CD1c-positive myeloid dendritic cell (primary cell): Measurements from ENCODE around the gene XRCC4.

Experiments used
- DNase-seq: peaks from one replicate; pipeline ENCODE4 v3.0.0-alpha.2; 2016; ENCODE audit errors: extremely low spot score

XRCC4 gene

GRCh38 chr5:83277154-83277553 lies 199.8 kb downstream of the XRCC4 start:
- no peak for DNase-seq

DNA sequence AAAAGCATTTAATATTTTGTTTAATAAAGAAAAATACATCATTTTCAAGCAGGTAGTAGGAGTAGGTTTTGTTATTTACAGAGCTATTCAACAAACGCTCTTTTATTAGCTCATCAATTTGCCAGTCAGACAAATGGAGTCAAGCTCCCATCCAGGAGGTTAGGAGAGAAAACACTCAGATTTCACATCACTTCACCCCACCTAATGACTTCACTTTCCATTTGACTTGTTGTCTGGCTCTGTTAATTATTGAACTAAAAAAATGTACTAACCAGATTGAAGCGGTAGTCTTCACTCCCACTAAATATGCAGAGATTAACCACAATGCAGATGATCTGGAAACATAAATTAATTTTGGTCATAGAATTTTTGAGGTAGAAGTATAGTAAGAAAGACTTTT lies 200.6 kb downstream of the XRCC4 start:
- DNase-seq: no peak

DNA sequence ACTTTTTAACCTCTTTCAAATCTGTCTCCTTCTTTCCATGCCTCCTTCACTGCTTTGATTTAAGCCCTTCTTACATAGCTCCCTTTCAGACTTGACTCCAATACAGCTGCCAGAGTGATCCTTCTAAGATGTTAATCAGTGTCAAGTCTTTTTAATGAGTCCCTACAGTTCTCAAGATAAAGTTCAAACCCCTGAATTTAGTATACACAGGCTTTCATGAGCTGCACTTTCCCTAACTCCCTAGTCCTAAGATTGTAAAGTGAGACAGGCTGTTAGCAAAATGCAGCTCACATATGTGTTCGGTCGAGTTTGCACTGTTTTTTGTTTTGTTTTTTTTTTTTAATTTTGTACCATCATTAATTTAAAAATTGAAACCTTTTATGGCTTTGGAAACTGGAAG lies 203.8 kb downstream of the XRCC4 start:
- no peak for DNase-seq

- DNase-seq: no peak
Measured at GRCh38 chr5:83281658-83282057, 204.3 kb downstream of the XRCC4 start.

- DNase-seq: no peak
Measured at GRCh38 chr5:83283761-83284160, 206.4 kb downstream of the XRCC4 start.

DNA sequence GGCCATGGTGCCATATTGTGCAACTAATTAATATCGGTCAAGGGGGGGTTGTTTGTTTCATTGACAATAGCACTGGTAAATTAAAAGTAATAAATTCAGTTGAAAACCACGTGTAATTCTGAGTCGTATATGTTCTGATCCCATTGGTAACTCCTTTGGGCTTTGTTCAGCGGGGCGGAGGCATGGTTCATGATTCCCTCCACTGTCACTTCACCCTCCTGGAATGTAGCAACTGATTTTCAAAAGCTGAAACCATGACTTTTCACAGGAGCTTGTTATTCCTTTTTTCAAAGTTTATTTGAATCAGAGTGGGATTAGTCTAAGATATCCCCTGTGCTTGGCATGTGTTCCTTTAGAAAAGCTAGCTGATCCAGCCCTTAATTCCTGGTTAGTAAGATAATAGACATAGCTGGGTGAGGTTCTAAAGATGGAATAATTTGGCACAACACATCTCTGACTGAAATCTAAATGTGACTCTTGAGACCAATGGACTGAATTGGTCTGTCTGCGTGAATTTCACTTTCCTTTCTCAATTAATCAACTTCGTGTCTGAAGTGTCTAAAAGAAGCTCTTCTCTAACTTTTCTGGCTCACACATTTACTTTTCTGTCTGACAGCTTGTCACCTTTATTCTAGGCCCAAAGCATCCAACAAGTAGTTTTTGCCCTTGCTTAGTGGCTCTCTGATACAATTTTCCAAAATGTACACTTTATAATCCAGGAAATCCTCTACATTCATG lies 208.5 kb downstream of the XRCC4 start:
- no peak for DNase-seq

GRCh38 chr5:83294246-83294645 lies 216.9 kb downstream of the XRCC4 start:
- no peak for DNase-seq

DNA sequence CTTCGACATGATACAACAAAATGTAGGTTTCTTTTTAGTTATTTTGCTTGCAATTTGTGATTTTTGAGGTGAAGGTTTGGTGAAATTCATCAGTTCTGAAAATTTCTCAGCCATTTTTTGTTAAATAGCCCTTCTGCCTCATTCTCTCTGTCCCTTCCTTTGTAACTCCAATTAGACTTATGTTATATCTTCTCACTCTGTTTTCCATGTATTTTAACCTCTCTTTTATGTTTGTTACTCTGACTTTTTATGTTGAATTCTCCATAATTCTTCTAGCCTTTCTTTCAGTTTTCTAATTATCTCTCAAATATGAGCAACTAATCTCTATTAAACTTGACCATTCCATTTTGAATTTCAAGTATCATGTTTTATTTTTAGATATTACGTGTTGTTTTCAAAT lies 222.0 kb downstream of the XRCC4 start:
- no peak for DNase-seq

DNA sequence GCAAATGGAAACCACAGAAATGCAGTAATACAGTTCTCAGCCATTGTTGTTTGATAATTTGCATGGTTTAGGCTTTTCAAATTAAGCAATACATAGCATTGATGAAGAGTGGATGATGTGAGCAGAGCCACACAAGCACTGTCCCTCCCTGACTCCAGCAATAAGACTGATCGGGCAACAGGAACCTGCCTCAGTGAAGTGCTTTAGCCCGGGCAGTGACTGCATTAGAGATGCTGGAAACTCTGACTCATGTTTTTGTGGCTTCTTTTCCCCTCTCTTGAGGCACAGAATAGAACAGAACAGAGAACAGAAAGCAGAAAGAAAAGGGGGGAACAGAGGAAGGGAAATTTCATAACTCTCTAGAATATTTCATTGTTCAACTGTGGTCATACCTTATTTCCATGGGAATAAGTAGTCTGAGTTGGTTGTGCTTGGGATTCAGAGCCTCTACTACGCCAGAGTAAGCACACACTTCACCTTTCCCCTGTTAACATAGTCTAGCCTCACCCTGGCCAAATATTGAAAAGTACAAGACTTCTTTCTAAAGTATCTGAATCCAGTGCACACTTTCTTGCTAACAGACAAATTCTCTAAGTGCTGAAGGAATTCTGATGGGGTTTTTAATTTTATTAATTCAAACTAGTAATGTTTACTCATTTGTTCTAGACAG lies 229.4 kb downstream of the XRCC4 start:
- peak; percentile 67 for DNase-seq

DNA sequence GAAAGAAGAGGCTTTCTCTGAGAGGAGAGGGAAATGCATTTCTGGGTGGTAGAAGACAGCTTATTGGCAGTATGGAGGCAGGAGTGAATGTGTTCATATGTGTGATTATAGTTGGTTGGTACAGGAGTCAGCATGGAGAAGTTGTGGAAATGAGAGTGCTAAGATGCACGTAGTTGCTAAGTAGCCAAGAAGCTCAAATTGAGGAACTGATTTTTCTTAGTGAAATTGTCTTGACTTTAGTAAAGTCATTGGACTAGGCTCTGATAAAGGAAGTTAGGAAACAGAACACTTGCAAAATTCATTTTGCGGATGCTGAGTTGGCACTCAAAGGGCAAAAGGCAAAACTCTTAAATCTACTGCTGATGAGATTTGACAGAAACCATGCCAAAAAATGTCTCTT lies 235.3 kb downstream of the XRCC4 start:
- DNase-seq: peak; percentile 92

DNA sequence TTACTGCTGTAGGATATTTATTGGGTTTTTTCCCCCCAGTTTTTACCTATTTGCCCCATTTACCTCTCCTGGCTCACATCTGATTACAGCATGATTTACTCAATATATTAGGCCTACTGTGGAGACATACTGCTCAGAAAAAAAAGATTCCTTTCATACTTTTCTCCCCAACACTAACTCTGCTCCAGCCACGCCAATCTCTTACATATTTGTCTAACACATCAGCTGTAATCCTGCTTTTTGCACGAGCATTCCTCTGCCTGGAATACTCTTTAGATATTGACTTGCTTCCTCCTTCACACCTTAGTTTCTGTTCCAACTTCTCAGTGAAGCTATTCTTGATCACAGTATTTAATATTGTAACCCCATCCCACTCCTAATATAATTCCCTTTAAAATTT lies 236.1 kb downstream of the XRCC4 start:
- DNase-seq: no peak

DNA sequence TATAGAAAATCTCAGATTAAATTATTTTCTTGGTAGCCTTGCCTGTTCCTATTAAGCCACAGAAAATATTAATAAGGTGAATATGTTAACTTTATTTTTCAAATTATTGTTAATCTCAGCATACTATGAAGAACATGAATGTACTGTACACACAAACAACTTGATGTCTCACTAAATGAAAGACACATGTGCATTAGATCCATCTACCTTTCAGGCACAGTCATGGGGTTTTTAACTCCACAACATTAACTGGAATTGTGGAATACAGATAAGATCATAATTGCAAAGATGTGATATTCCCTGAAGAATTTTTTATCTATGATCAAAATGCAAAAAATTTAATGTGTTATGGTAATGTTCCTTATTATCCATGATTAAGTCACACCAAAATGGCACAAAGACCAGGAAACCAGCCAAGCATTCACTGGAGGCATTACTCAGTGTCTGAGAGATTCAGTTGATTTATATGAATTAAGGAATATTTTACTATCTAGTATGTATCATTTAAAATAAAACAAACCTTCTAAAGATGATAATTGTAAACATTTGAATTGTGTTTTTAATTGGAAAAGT lies 244.2 kb downstream of the XRCC4 start:
- no peak for DNase-seq

DNA sequence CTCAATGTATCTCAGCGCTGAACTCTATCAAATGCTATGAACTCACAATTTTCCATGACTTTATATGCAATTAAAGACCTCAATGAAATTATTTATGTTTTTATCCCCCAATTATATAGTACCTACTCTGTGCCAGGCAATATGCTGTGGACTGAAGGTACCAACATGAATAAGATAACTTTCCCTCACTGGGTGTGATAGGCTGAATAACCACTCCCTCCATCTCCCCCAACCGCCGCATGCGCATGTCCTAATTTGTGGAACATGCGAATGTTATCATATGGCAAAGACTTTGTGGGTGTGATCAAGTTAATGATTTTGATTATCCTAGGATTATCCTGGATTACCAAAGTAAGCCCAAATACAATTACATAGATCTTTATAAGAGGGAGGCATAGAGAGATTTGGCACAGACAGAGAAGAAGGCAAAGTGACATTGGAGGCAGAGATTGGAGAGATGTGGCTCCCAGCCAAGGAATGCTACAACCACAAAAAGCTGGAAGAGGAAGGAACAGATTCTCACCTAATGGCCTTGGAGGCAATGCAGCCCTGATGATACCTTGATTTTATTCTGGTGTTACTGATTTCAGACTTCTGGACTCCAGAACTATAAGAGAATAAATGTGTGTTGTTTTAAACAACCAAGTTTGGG lies 245.1 kb downstream of the XRCC4 start:
- DNase-seq: no peak

DNA sequence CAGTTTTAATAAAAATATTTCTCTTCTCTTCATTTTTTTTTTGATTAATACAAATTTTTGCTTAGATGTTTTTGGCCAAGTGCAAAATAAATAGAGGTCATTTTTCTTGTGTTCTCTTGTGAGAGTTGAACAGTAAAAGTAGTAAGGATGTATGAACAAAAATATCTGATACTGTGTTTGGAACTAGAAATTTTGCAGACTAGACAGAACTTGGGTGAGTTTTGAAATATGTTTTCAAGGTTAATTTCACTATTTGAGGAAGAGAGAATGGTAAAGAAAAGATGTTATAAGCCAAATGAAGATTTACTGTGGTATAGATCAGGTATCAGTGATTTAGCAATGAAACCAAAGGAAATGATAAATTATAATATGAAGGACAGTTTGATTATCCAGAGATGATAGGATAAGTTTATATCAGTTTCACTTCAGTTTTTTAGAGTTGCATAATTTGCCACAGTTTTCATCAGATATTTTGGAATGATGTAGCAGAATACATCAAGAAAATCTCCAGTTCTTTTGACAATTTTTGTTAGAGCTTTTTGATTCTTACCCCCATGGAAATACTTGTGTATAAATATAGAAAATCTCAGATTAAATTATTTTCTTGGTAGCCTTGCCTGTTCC lies 246.3 kb downstream of the XRCC4 start:
- DNase-seq: peak; percentile 48

GRCh38 chr5:83331842-83332241 lies 254.5 kb downstream of the XRCC4 start:
- DNase-seq: no peak

DNA sequence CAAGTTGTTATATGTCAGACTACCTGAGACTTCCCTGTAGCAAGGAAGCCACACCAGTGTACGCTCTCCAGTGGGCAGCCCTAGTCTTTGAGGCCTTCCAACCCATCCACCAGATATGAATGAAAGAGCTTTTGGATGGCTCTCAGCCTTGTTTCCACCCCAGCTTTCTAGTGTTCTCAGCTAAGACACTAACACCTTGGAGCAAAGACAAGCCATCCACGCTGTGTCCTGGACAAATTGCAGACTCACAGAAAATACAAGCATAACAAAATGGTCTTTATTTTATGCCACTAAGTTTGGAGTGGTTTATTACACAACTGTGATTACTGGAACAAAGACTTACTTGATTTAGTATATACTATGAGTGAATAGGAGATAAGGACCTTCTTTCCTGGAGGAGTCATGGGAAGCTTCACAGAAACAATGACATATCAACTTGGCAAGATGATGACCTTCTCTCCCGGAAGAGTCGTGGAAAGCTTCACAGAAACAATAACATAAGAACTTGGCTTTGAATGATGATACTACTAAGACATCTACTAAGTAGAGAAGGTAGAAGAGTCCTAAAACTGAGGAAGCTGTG lies 260.2 kb downstream of the XRCC4 start:
- no peak for DNase-seq

GRCh38 chr5:83340511-83340918 lies 263.2 kb downstream of the XRCC4 start:
- peak; percentile 15 for DNase-seq

DNA sequence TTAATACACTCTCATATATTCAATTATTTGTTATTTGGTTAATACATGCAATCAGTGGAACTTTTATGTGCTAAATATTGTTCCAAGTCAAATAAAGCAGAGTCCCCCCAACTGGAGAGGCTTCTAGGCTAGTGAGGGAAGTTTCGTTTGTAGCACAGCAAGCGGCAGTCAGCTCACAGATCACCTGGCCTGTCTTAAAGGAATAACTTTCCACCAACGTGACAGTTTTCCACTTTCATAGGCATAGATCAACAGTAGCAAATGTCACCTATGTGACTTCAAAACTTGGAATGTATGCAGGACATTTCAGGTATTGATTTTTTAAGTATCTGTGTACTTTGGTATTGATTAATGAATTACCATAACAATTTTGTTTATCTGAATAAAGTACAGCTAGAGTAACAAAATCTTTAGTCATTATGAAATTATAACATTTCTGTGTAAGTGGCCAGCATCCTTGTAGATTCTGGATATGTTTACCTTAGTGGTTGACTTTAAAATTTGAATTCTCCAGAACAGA lies 264.5 kb downstream of the XRCC4 start:
- no peak for DNase-seq

DNA sequence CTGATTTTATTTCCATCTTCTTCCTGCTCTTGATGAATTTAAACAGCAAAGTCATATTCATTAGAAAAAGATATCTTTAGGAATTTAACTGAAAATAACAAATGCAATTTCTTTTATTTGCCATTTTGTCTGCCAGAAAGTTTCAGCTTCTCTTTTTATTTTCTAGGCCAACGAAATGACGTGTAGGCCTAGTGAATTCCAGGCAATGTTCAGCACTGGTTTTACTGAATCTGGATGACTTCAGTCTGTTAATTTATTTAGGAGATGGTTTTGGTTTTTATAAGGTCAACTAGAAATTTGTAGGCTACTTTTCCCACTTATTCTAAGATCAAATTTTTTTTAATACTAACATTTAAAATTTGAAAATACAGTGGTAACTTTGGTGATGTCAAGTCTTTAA lies 265.1 kb downstream of the XRCC4 start:
- DNase-seq: no peak

DNA sequence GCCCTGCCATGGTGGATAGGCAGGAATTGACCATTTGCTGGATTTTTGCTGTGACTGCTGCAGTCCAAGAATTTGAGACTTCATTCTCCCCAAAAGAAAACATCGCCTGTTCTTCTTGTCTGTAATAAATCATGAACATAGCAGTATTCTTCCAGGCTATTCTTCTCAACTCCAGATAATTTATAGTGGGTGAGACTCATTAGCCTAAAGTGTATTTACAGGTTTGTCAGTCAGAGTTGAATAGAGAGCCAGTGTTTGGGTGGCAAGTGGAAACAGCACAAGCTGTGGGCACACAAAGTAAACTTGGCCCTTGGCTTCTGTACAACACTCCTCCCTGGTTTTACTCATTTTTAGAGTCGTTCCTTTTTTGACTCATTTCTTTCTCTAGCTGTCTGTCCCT lies 266.0 kb downstream of the XRCC4 start:
- no peak for DNase-seq

- DNase-seq: no peak
Measured at GRCh38 chr5:83345423-83345822, 268.1 kb downstream of the XRCC4 start.
